GM23338 (cell line): ENCODE data around the gene PLA2R1. TPM values are rescaled to one million over a fixed set of nuclear protein-coding genes. Genes with fewer than 3 reads are reported as not detected.

ENCODE experiments used
- ATAC-seq: fragments of 200-7000 bp; cut with Tn5 transposase; 3 replicates; pipeline ENCODE4 v1.9.1; 2020
- DNase-seq: peaks from one replicate; pipeline ENCODE4 v3.0.0-alpha.2; 2015; ENCODE audit warnings: low spot score
- H2AFZ ChIP-seq: fragments of 200-600 bp; sonication (generic); 2 replicates; pipeline ENCODE4 v1.8.0; 2016; ENCODE audit warnings: antibody characterized with exemption, mild to moderate bottlenecking, moderate library complexity
- H3F3A ChIP-seq: fragments of 200-600 bp; sonication (generic); replicated peaks from 2 replicates; pipeline ENCODE4 v1.8.0; 2017; ENCODE audit warnings: antibody characterized with exemption, mixed run types, low read depth
- H3K27ac ChIP-seq: fragments of 200-600 bp; sonication (generic); 2 replicates; pipeline ENCODE4 v1.6.1; 2016; ENCODE audit warnings: low read depth
- H3K27me3 ChIP-seq: fragments of 200-600 bp; sonication (generic); 2 replicates; pipeline ENCODE4 v1.8.0; 2016; ENCODE audit warnings: mild to moderate bottlenecking, mixed run types, moderate library complexity; ENCODE audit not compliant: insufficient read depth
- H3K36me3 ChIP-seq: fragments of 200-600 bp; sonication (generic); 2 replicates; pipeline ENCODE4 v1.8.0; 2016; ENCODE audit warnings: mild to moderate bottlenecking; ENCODE audit not compliant: insufficient read depth
- H3K4me1 ChIP-seq: fragments of 200-600 bp; sonication (generic); 2 replicates; pipeline ENCODE4 v1.8.0; 2016; ENCODE audit warnings: mild to moderate bottlenecking, moderate library complexity; ENCODE audit not compliant: insufficient read depth
- H3K4me2 ChIP-seq: fragments of 200-600 bp; sonication (generic); 2 replicates; pipeline ENCODE4 v1.7.1; 2017; ENCODE audit warnings: mixed run types
- H3K4me3 ChIP-seq: fragments of 200-600 bp; sonication (generic); 2 replicates; pipeline ENCODE4 v1.6.1; 2016; ENCODE audit warnings: mixed run types
- H3K79me2 ChIP-seq: fragments of 200-600 bp; sonication (generic); replicated peaks from 2 replicates; pipeline ENCODE4 v1.8.0; 2017; ENCODE audit warnings: mild to moderate bottlenecking; ENCODE audit not compliant: insufficient read depth
- H3K9me2 ChIP-seq: fragments of 200-600 bp; sonication (generic); 2 replicates; pipeline ENCODE4 v1.8.0; 2017; ENCODE audit not compliant: insufficient read depth
- H4K20me1 ChIP-seq: fragments of 200-600 bp; sonication (generic); replicated peaks from 2 replicates; pipeline ENCODE4 v1.8.0; 2017; ENCODE audit warnings: mild to moderate bottlenecking; ENCODE audit not compliant: insufficient read depth
- H3K27ac Mint-ChIP-seq: 2 replicates; pipeline ENCODE4 v1.8.0; 2020; ENCODE audit warnings: inconsistent platforms, mild to moderate bottlenecking, moderate library complexity, mixed read lengths
- H3K27me3 Mint-ChIP-seq: 3 replicates; pipeline ENCODE4 v1.8.0; 2022; ENCODE audit warnings: low read depth, mild to moderate bottlenecking, moderate library complexity, mixed read lengths, inconsistent platforms; ENCODE audit not compliant: insufficient read depth, poor library complexity
- H3K36me3 Mint-ChIP-seq: 3 replicates; pipeline ENCODE4 v1.8.0; 2021; ENCODE audit warnings: low read depth, mild to moderate bottlenecking, inconsistent platforms, moderate library complexity, mixed read lengths
- H3K4me1 Mint-ChIP-seq: 3 replicates; pipeline ENCODE4 v1.8.0; 2020; ENCODE audit warnings: mild to moderate bottlenecking, inconsistent platforms, mixed read lengths
- H3K4me3 Mint-ChIP-seq: 3 replicates; pipeline ENCODE4 v1.8.0; 2021; ENCODE audit warnings: moderate library complexity, mild to moderate bottlenecking, inconsistent platforms, mixed read lengths
- H3K9me3 Mint-ChIP-seq: 3 replicates; pipeline ENCODE4 v1.8.0; 2020; ENCODE audit warnings: moderate library complexity, mild to moderate bottlenecking, inconsistent platforms, mixed read lengths
- ETS1 ChIP-seq: IDR thresholded peaks from 2 replicates; pipeline ENCODE4 v1.6.1; 2016; ENCODE audit warnings: antibody characterized with exemption
- EZH2 ChIP-seq: fragments of 200-600 bp; sonication (generic); IDR thresholded peaks from one replicate; pipeline ENCODE4 v1.8.0; 2017; ENCODE audit warnings: antibody characterized with exemption, mild to moderate bottlenecking, low read depth; ENCODE audit not compliant: unreplicated experiment
- EZH2phosphoT487 ChIP-seq: fragments of 200-600 bp; sonication (generic); IDR thresholded peaks from one replicate; pipeline ENCODE4 v1.8.1; 2018; ENCODE audit warnings: antibody characterized with exemption; ENCODE audit not compliant: unreplicated experiment
- JUNB ChIP-seq: IDR thresholded peaks from one replicate; pipeline ENCODE4 v1.6.1; 2016; ENCODE audit warnings: antibody characterized with exemption; ENCODE audit not compliant: unreplicated experiment
- NANOG ChIP-seq: IDR thresholded peaks from 2 replicates; pipeline ENCODE4 v1.6.1; 2016; ENCODE audit warnings: antibody characterized with exemption, borderline replicate concordance
- POLR2AphosphoS5 ChIP-seq: IDR thresholded peaks from 2 replicates; pipeline ENCODE4 v1.6.1; 2016; ENCODE audit warnings: antibody characterized with exemption, low read depth
- STAT1 ChIP-seq: IDR thresholded peaks from one replicate; pipeline ENCODE4 v1.6.1; 2016; ENCODE audit warnings: antibody characterized with exemption; ENCODE audit not compliant: unreplicated experiment
- ZNF114 ChIP-seq: fragments of 250-450 bp; sonication (Bioruptor Pico); IDR thresholded peaks from 2 replicates; pipeline ENCODE4 v1.5.0; 2020; ENCODE audit warnings: mild to moderate bottlenecking, moderate library complexity
- ZNF331 ChIP-seq: fragments of 250-450 bp; sonication (Bioruptor Pico); IDR thresholded peaks from 2 replicates; pipeline ENCODE4 v1.5.0; 2020; ENCODE audit warnings: low read depth, mild to moderate bottlenecking, moderate library complexity
- ZNF462 ChIP-seq: fragments of 250-450 bp; sonication (Bioruptor Pico); IDR thresholded peaks from 2 replicates; pipeline ENCODE4 v1.5.0; 2020; ENCODE audit warnings: mild to moderate bottlenecking, moderate library complexity
- polyA plus RNA-seq: library from polyadenylated mRNA; unstranded; fragments of >200 nt; fragmentation: Nextera tagmentation; extraction: Ambion mirVana; gene quantifications from 2 replicates; pipeline ENCODE4 v1.2.1, GENCODE V29; 2016
- total RNA-seq: library from RNA; depleted of rRNA; stranded (reverse); fragments of >200 nt; shearing (Covaris generic); gene quantifications from 2 replicates; pipeline ENCODE4 v1.2.3, GENCODE V29; 2014
- TF ChIP-seq, protein P1 (sequence below): IDR thresholded peaks from one replicate; pipeline ENCODE4 v1.6.1; 2018; ENCODE audit warnings: antibody characterized with exemption; ENCODE audit not compliant: unreplicated experiment

Gene PLA2R1
- total and polyA plus RNA-seq, 2 experiments from 2014 or later: 0.57 to 1.2 TPM

GRCh38 chr2:159897081-159897480 lies 165.3 kb downstream of the PLA2R1 start:
- Histone ChIP-seq H3K9me2 (no peaks in the 10 kb centered on the region), H3K27ac (no peak overlapping the region)

More at GRCh38 chr2:159897081-159897480, 165.3 kb downstream of the PLA2R1 start:
- no peak for ATAC-seq
- no peak for TF ChIP-seq STAT1
- TF ChIP-seq ZNF114 (CRISPR knock-in tag): no peak
- TF ChIP-seq EZH2: no peak
- TF ChIP-seq ZNF331 (CRISPR knock-in tag): no peak
- no peak for TF ChIP-seq NANOG
- no peak for TF ChIP-seq EZH2phosphoT487
- TF ChIP-seq POLR2AphosphoS5: no peak
- no peak for TF ChIP-seq ETS1
- TF ChIP-seq, protein P1, sequence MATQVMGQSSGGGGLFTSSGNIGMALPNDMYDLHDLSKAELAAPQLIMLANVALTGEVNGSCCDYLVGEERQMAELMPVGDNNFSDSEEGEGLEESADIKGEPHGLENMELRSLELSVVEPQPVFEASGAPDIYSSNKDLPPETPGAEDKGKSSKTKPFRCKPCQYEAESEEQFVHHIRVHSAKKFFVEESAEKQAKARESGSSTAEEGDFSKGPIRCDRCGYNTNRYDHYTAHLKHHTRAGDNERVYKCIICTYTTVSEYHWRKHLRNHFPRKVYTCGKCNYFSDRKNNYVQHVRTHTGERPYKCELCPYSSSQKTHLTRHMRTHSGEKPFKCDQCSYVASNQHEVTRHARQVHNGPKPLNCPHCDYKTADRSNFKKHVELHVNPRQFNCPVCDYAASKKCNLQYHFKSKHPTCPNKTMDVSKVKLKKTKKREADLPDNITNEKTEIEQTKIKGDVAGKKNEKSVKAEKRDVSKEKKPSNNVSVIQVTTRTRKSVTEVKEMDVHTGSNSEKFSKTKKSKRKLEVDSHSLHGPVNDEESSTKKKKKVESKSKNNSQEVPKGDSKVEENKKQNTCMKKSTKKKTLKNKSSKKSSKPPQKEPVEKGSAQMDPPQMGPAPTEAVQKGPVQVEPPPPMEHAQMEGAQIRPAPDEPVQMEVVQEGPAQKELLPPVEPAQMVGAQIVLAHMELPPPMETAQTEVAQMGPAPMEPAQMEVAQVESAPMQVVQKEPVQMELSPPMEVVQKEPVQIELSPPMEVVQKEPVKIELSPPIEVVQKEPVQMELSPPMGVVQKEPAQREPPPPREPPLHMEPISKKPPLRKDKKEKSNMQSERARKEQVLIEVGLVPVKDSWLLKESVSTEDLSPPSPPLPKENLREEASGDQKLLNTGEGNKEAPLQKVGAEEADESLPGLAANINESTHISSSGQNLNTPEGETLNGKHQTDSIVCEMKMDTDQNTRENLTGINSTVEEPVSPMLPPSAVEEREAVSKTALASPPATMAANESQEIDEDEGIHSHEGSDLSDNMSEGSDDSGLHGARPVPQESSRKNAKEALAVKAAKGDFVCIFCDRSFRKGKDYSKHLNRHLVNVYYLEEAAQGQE: no peak
- no peak for TF ChIP-seq ZNF462 (CRISPR knock-in tag)
- no peak for TF ChIP-seq JUNB
- H3K79me2 ChIP-seq: no peaks in the 10 kb centered on the region
- H4K20me1 ChIP-seq: peaks cover 4% of the 10 kb centered on the region; the same call in 1 of the 2 replicates
- no peak overlapping the region for H3K4me3 ChIP-seq
- peaks cover 10% of the 10 kb centered on the region; the same call in 1 of the 2 replicates for H3K4me1 ChIP-seq
- Mint-ChIP-seq H3K4me1 (peaks cover 16% of the 10 kb centered on the region), H3K9me3 (no peaks in the 10 kb centered on the region), H3K27me3 (no peaks in the 10 kb centered on the region), H3K4me3 (no peak overlapping the region), H3K36me3 (no peaks in the 10 kb centered on the region), H3K27ac (no peak overlapping the region)
- H3K27me3 ChIP-seq: peaks cover 2% of the 10 kb centered on the region; the same call in 1 of the 2 replicates
- H3F3A ChIP-seq: no peaks in the 10 kb centered on the region
- no peaks in the 10 kb centered on the region for H3K36me3 ChIP-seq
- no peak for DNase-seq
- no peak overlapping the region for H3K4me2 ChIP-seq
- no peak overlapping the region for H2AFZ ChIP-seq
